OCI-LY3 (cell line): Measurements from ENCODE around the gene TBC1D21.

Experiments
- H2AFZ ChIP-seq: fragments of 200-600, 300-600 bp; shearing (Covaris generic); 2 replicates; pipeline ENCODE4 v1.6.0; 2014; ENCODE audit warnings: antibody characterized with exemption, low read depth, low read length
- H3K27ac ChIP-seq: fragments of 200-600, 300-600 bp; sonication (generic); 2 replicates; pipeline ENCODE4 v1.5.1; 2014; ENCODE audit warnings: mild to moderate bottlenecking, low read length, moderate library complexity, mixed read lengths
- H3K27me3 ChIP-seq: fragments of 200-600, 300-600 bp; sonication (generic); 2 replicates; pipeline ENCODE4 v1.6.1; 2014; ENCODE audit warnings: low read depth, low read length, mixed read lengths
- H3K36me3 ChIP-seq: fragments of 200-600, 300-600 bp; sonication (generic); replicated peaks from 2 replicates; pipeline ENCODE3; 2014; ENCODE audit warnings: low read depth, low read length, mixed read lengths
- H3K4me1 ChIP-seq: fragments of 300-600, 200-600 bp; sonication (generic); 2 replicates; pipeline ENCODE4 v1.6.1; 2014; ENCODE audit warnings: low read length, mixed read lengths
- H3K4me2 ChIP-seq: fragments of 200-600, 300-600 bp; sonication (generic); 2 replicates; pipeline ENCODE4 v1.6.1; 2014; ENCODE audit warnings: low read length, mixed read lengths
- H3K4me3 ChIP-seq: fragments of 300-600, 200-600 bp; sonication (generic); 2 replicates; pipeline ENCODE4 v1.5.1; 2014; ENCODE audit warnings: antibody characterized with exemption, mild to moderate bottlenecking, low read length, moderate library complexity
- H3K79me2 ChIP-seq: fragments of 300-600, 200-600 bp; shearing (Covaris generic); 2 replicates; pipeline ENCODE4 v1.6.1; 2014; ENCODE audit warnings: mild to moderate bottlenecking, low read length, mixed read lengths
- H3K9ac ChIP-seq: fragments of 300-600, 200-600 bp; shearing (Covaris generic); 2 replicates; pipeline ENCODE4 v1.6.0; 2014; ENCODE audit warnings: mild to moderate bottlenecking, low read length, moderate library complexity
- H3K9me3 ChIP-seq: fragments of 200-600, 300-600 bp; shearing (Covaris generic); 2 replicates; pipeline ENCODE4 v1.6.1; 2014; ENCODE audit warnings: low read length, mixed read lengths; ENCODE audit not compliant: insufficient read depth
- H4K20me1 ChIP-seq: fragments of 200-600, 300-600 bp; sonication (generic); 2 replicates; pipeline ENCODE4 v1.6.1; 2016; ENCODE audit warnings: low read length, mixed read lengths; ENCODE audit not compliant: insufficient read depth
- CTCF ChIP-seq: fragments of 200-600, 300-600 bp; sonication (generic); IDR thresholded peaks from 2 replicates; pipeline ENCODE4 v1.5.1; 2014; ENCODE audit warnings: antibody characterized with exemption, low read length, low read depth
- EZH2phosphoT487 ChIP-seq: fragments of 200-600 bp; shearing (Covaris generic); IDR thresholded peaks from 2 replicates; pipeline ENCODE4 v1.6.1; 2018; ENCODE audit warnings: antibody characterized with exemption, mixed run types, low read depth

TBC1D21 gene

GRCh38 chr15:73900095-73900712 is 26.8 kb downstream of the TBC1D21 start:
- no peaks in the 10 kb centered on the region for H3K9me3 ChIP-seq
- no peak overlapping the region for H2AFZ ChIP-seq
- H3K79me2 ChIP-seq: no peaks in the 10 kb centered on the region
- no peak overlapping the region for H3K9ac ChIP-seq
- TF ChIP-seq EZH2phosphoT487 (no peak), CTCF (no peak)
- H3K27me3 ChIP-seq: peaks cover 12% of the 10 kb centered on the region
- H3K36me3 ChIP-seq: no peaks in the 10 kb centered on the region
- no peaks in the 10 kb centered on the region for H4K20me1 ChIP-seq
- H3K4me3 ChIP-seq: no peak overlapping the region
- no peaks in the 10 kb centered on the region for H3K4me1 ChIP-seq
- H3K4me2 ChIP-seq: no peak overlapping the region
- no peak overlapping the region for H3K27ac ChIP-seq

- H3K4me1 ChIP-seq: no peaks in the 10 kb centered on the region
- no peak overlapping the region for H3K9ac ChIP-seq
- H2AFZ ChIP-seq: no peak overlapping the region
- H3K27ac ChIP-seq: no peak overlapping the region
- TF ChIP-seq CTCF: no peak
- no peak for TF ChIP-seq EZH2phosphoT487
- H3K79me2 ChIP-seq: no peaks in the 10 kb centered on the region
- H4K20me1 ChIP-seq: no peaks in the 10 kb centered on the region
- no peaks in the 10 kb centered on the region for H3K36me3 ChIP-seq
- H3K27me3 ChIP-seq: peaks cover 12% of the 10 kb centered on the region
- H3K4me2 ChIP-seq: no peak overlapping the region
- no peak overlapping the region for H3K4me3 ChIP-seq
- H3K9me3 ChIP-seq: no peaks in the 10 kb centered on the region
Observed at GRCh38 chr15:73901126-73901810, 27.9 kb downstream of the TBC1D21 start.

GRCh38 chr15:73902121-73903020 is 29.0 kb downstream of the TBC1D21 start:
- Histone ChIP-seq H3K4me3 (no peak overlapping the region), H3K9ac (no peak overlapping the region), H4K20me1 (no peaks in the 10 kb centered on the region), H3K27me3 (peaks cover 12% of the 10 kb centered on the region), H3K4me1 (0 out of 2 replicates have a peak, but pooled peaks cover 4% of the 10 kb centered on the region), H3K27ac (no peak overlapping the region), H3K36me3 (no peaks in the 10 kb centered on the region), H2AFZ (no peak overlapping the region), H3K79me2 (no peaks in the 10 kb centered on the region), H3K4me2 (no peak overlapping the region), H3K9me3 (no peaks in the 10 kb centered on the region)
- TF ChIP-seq EZH2phosphoT487 (no peak), CTCF (no peak)
